Activated T-cell treated with anti-CD3 and anti-CD28 coated beads for 24 hours (primary cell): ENCODE data around the gene GC.
"Not testable (repeated sequence)": the region's sequence is repeated elsewhere in the genome, so short reads cannot be mapped to it uniquely, and the experiment has no call there.

Source experiments
- DNase-seq: peaks from one replicate; pipeline ENCODE4 v3.0.0-alpha.2; 2020; ENCODE audit warnings: low read depth

The GC gene

DNA sequence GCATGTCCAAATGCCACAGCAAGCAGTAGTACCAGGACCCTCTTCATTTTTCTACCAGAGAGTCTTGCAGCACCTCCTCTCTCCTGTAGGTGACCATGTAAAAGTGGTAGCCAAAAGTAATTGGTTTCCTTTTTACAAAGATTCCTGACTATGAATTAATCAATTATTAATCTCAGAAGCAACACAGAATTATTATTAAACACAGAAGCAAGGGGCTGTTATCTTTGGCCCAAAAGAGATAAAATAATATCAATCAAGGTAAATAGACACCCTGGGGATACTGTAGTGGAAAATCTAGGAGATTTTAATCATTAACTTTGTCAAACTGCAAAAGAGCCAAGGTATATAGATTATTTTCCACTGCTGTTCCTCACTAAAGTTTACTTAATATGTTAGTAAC, at the start of gene GC:
TSS of gene GC (minus strand) at position 108 of the 400 bp plus-strand sequence. CDS start at position 47, 61 bp downstream.
- no peak for DNase-seq

DNA sequence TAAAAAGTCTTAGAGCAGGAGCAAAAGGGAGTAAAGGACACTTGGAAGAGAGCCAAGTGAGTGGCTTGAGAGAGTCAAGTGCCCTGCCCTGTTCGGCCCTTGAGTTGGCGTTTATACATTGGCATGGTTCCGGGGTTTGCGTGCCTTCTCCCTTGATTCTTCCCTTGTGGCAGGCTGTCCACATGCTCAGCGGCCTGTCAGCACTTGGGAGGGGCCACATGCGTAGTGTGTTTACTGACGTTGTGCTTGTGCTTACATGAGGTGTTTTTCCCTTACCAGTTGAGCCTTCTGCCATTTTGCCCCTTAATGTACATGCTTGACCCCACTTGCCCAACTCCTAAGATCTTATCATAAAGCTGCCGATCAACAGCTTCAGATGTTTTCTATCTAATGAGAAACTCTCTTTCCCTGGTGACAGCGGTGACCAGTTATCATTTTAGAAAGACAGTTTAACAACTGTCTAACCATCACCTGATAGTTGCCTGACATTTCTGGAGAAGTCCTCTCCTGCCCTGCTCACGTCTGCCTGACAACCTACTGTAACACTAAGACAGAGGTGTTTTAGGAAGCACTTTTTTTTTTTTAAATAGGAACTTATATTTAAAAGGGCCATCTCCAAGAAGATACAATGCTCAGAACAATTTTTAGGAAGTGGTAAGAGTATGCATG, 49.5 kb upstream of the GC start:
- no peak for DNase-seq

GRCh38 chr4:71832049-71832448, 48.2 kb upstream of the GC start:
- no peak for DNase-seq

DNA sequence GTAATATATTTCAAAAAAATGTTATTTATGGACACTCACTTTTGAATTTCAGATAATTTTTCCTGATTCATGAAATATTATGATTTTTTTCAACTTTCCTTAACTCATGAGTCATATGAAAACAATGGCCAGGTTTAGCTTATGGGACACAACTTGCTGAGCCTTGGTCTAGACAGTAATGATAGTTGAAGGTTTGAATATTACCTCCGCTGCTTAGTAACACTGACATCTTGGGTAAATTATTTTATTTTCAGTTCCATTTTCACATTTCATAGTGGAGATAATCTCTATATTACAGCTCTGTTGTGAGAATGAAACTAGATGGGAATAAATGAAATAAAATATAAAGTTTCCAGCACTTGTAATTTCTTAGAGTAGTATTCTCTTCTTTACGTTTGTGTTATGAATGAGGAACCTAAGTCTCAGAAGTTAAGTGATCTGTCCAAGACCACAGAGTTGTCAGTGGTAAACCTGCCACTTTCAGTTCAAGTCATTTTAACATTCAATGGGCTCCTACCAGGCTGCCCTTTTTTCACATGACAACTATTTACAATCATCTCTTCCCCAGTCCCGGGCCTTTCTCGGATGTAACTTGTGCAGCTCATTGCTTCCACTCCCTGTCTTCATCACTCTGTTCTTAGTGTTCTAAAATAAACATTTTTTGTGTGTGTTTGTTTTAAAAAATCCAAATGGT, 46.8 kb upstream of the GC start:
- no peak for DNase-seq

- DNase-seq, result no peak
Measured at GRCh38 chr4:71828470-71828869, 44.6 kb upstream of the GC start.

DNA sequence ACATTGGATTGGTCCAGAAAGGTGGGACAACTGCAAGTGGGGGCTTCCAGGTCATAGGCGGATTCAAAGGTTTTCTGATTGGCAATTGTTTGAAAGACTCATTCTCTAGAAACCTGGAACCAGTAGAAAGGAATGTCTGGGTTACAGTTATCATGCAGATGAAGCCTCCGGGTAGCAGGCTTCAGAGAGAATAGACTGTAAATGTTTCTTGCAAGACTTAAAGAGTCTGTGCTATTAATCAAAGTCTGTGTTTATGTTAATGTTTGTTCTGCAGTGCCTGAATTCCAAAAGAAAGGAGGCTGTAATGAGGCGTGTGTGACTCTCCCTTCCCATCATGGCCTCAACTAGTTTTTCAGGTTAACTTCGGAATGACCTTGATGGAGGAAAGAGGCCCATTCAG, 43.9 kb upstream of the GC start:
- DNase-seq, result no peak

DNA sequence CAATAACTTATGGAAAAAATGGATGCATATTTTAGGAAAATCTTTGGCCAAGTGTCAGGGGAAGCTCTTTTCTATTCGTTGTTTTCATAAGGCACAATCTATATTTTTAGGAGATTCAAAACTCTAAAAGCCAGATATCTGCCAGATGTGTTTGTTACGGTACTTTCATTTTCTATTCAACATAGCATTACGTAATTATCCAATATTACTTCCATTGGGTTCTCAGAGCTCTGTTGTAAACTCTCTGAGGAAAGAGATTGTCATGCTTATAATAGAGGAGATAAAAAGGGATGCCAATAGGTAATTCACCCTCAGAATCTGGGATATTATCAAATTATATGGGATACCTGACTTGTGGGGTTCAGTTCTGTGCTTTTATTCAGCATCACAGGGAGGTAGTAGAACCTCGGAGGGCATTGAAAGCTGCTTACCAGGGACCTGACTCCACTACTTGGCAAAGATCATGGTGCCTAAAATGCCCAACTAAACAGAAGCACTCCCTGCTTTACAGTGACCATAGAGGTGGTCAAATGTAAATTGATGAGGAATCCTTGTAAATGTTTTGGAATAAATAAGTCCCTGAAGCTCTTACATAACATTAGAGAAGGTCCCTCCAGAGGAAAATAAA, 32.9 kb upstream of the GC start:
- DNase-seq, result no peak

DNA sequence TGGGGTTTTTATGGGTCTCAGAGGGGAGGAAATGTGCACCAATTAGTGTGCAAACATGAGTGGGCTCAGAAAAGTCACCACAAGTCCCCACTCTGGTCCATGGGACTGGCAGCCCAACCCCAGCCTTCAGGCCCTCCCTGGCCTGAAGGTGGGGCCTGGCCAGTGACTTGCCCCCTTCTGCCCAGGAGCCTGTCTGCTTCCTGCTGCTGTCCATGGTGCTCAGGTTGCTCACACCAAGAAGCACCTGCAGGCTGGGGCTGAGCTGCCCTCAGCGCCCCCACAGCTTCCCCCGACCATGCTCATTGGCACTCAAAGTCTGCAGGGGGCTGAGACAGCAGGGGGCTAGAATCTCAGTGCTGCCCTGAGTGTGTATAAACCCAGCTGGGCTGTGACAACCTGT, 30.6 kb upstream of the GC start:
- DNase-seq, result no peak

DNA sequence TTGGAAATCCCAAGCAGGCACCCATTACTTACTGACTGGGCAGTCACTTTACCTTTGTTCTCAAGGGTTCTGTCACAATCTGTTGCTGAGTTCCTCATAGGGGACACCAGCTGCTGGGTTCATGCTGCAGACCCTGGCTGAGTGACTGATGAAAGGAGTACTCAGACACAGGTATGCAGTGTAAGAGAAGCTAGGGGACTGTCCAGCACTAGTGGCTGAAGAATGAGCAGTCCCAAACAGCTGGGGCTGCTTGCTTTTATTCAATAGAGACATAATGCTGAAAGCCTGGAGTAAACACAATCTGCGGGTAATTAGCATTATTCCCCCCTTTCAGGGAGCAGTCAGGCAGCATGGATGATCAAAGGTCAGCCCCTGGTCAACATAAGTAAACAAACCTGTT, 25.9 kb upstream of the GC start:
- not testable (repeated sequence) for DNase-seq

- no peak for DNase-seq
Measured at GRCh38 chr4:71807469-71807868, 23.6 kb upstream of the GC start.

- not testable (repeated sequence) for DNase-seq
Measured at GRCh38 chr4:71805230-71805629, 21.4 kb upstream of the GC start.

GRCh38 chr4:71804017-71804697, 20.3 kb upstream of the GC start:
- not testable (repeated sequence) for DNase-seq

DNA sequence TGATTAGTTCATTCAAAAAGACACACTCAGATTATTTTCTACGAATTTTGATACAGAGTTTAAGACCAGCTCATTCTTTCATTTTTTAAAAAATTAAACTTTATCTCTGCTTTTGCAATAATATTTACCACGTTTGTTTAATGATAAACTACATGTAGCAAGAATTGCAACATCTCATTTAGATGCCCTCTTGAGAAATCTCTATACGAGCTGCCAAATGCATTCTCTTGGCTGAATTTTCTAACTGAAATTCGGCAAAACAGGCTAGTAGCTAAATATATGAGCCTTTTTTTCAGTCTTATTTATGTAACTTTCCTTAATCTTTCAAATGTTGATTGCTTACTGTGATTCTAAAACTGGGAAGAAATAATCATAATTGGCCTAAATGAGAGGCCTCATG, 2.1 kb upstream of the GC start:
- DNase-seq, result no peak

- DNase-seq, result no peak
Measured at GRCh38 chr4:71784569-71785197, 804 bp upstream of the GC start.

DNA sequence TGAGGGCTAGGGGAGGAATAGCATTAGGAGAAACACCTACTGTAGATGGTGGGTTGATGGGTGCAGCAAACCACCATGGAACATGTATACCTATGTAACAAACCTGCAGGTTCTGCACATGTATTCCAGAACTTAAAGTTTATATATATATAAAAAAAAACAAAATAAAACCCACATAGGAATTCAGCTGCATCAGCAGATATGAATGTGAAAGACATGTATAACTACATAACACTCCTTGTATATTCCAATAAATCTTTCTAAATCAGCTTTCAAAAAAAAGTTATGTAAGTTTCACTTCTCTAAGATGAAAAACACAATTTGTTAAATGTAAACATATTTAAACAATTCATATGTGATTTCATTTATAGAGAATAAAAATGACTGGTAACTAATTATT, 6.0 kb downstream of the GC start:
- DNase-seq, result no peak

DNA sequence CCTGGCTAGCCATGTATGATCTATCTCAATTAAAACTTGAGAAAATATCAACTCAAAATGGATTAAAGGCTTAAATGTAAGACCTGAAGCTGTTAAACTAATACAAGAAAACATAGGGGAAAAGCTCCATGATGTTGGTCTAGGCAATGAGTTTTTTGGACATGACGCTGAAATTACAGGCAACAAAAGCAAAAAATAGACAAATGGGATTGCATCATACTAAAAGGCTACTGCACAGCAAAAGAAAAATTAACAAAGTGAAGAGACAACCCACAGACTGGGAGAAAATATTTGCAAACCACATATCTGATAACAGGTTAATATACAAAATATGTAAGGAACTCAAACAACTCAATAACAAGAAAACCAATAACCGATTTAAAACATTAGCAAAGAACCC, 8.4 kb downstream of the GC start:
- no peak for DNase-seq

DNA sequence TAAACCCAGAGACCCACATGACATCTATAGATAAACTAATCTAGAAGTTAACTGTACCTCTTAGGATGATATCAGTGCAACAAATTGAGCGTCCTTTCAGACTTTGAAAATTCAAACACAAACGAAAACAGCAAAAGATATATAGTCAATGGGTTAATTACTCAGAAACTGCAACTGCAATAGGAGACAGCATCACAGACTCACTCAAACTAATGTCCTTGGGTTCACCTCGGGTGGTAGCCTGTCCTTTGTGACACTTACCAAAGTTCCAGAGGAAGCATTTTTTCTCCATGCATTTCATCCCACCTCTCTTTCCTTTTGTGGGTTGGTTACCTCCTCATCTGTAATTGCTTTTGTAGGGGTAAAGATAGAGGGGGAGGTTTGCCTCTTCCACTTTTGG, 9.7 kb downstream of the GC start:
- DNase-seq, result no peak

DNA sequence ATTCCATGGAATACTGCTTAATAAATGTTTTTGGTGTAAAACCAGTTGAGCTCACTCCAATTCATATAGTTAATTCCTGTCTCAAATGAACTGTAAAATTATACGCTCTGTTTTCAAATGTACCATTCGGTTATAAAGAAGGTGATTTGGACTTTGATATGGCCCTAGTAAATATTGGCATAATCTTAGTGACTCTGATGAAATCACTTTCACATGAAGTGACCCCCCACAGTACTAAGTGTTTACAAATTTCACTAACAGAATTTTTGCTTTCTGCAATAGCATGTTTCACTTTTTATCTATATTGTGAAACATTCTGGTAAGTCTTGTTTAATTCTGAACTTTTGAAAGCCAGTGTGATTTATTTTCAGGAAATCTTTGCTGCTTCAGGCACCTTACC, 10.9 kb downstream of the GC start:
- DNase-seq, result no peak

- no peak for DNase-seq
Measured at GRCh38 chr4:71772592-71772991, 11.3 kb downstream of the GC start.

DNA sequence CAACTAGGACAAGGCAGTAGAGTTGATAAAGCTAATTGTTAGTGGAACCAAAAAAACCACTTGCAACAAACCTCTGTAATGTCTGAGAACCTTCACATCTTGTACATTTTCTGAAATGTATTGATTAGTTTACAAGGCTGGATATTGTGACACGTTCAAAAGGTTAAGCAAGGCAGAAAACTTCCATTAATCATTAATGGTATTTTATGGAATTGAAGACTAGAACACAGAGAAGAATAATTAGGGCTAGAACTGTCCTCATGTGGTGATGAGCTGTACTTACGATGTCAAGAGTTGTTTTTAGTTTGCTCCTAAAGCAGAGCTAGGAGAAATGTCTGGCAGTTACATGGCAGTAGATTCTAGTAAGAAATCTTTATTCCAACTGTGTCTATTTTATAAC, 12.3 kb downstream of the GC start:
- no peak for DNase-seq

- no peak for DNase-seq
Measured at GRCh38 chr4:71769434-71769833, 14.4 kb downstream of the GC start.

DNA sequence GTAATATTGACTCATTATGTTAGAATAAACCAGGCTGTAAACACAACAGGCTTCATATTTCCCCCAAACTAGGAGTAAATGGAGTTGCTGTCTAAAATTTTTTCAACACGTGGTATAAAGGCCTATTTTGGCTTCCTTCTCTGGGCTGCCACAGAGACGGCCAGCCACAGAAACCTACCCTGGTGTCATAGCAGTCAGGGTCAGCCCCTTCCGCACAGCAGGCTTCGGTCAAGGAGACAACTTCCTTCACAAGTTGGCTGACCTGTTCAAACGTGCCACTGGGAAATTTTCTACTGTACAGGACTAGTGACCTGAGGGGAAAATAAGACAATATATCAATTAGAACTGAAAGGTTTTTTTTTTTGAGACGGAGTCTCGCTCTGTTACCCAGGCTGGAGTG, 15.8 kb downstream of the GC start:
- DNase-seq, result no peak
